Ascending aorta (tissue), 2 donors: ENCODE results near the gene MED27. TPM values are rescaled to one million over a fixed set of nuclear protein-coding genes. Genes with fewer than 3 reads are reported as not detected.

Source experiments
- DNase-seq, 2 donors: peaks; one replicate each; pipeline ENCODE4 v3.0.0-alpha.2; 2019; ENCODE audit warnings: low spot score in 2 of 2
- H3K27ac ChIP-seq, 2 donors: fragments of 200-600 bp; sonication (generic); one replicate each; pipeline ENCODE4 v1.5.1; 2016 to 2017; ENCODE audit warnings: mild to moderate bottlenecking in 1 of 2
- H3K27me3 ChIP-seq: fragments of 200-600 bp; sonication (generic); one replicate; pipeline ENCODE4 v1.5.1; 2017
- H3K36me3 ChIP-seq, 2 donors: fragments of 200-600 bp; sonication (generic); one replicate each; pipeline ENCODE4 v1.5.1; 2016
- H3K4me1 ChIP-seq, 2 donors: fragments of 200-600 bp; sonication (generic); one replicate each; pipeline ENCODE4 v1.5.1; 2016 to 2017; ENCODE audit warnings: mild to moderate bottlenecking in 1 of 2
- H3K4me3 ChIP-seq, 2 donors: fragments of 200-600 bp; sonication (generic); one replicate each; pipeline ENCODE4 v1.5.1; 2016 to 2017; ENCODE audit warnings: mild to moderate bottlenecking in 1 of 2
- H3K9me3 ChIP-seq, 2 donors: fragments of 200-600 bp; sonication (generic); one replicate each; pipeline ENCODE4 v1.5.1; 2016
- intact Hi-C: fragments of 100-400 bp; cut with DNase I; formaldehyde crosslinking; loops from one replicate; pipeline ENCODE4 v1.15.1; 2023
- total RNA-seq: library from RNA; depleted of rRNA; stranded (reverse); fragments of >200 nt; gene quantifications from one replicate; pipeline ENCODE4 v1.1.0, GENCODE V29; 2016
- TF ChIP-seq, protein P1 (sequence below), 3 experiments: fragments of 200-600 bp in 2 of 3; fragments of 450-650 bp in 1 of 3; sonication (generic) in 2 of 3; IDR thresholded peaks; one replicate each; pipeline ENCODE4 v1.5.1; 2016 to 2019; ENCODE audit warnings: antibody characterized with exemption in 3 of 3, mild to moderate bottlenecking in 1 of 3, moderate library complexity in 1 of 3

MED27 gene
- total RNA-seq, 1 donor from 2014 or later = 19.4 TPM

DNA sequence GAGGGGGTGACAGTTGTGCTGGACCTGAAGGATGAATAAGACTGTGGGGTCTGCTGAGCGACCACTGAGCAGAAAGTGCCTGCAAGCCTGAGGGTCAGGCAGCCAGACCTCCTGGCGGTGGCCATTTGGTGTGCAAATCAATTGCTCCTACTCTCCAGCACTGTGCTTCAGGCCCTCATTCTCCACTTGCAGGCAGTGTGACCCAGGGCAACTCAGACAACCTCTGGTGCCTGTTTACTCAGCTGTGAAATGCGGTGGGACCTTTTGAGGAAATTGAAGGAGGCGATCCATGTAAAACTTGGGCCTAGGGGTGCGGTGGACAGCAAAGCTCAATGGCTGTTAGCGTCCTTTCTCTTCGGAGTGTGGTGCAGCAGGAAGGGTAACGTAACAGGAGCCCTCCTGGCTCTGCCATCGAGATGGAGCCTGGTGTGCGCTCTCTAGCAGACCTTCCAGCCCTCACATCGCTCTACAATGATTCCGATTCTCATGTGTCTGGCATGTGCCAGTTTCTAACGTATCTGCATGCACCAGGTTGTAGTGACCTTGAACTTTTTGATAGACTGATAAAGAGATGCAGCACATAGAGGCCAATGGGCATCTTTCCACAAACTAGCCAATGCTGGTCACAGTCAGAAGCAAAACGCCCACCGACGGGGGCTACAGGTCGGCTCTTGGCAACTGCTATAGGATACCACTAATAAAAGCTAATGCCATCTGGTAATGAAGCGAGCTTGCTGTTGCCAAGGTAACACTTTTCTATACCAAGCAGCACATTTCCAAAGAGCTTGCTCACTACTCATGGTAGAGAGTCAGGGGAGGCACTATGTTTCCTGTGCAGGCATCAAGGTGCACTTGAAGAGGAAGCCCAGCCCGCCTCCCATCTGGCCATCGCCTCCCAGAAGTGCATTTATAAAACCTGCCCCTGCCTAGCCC, 180.1 kb downstream of the MED27 start:
- Histone ChIP-seq H3K4me3 (no peak overlapping the region), H3K36me3 (no peaks in the 10 kb centered on the region), H3K27ac (no peak overlapping the region), H3K4me1 (no peaks in the 10 kb centered on the region), H3K27me3 (no peaks in the 10 kb centered on the region), H3K9me3 (no peaks in the 10 kb centered on the region)
- intact Hi-C loops = no loop called here
- no peak for DNase-seq
- TF ChIP-seq, protein P1, sequence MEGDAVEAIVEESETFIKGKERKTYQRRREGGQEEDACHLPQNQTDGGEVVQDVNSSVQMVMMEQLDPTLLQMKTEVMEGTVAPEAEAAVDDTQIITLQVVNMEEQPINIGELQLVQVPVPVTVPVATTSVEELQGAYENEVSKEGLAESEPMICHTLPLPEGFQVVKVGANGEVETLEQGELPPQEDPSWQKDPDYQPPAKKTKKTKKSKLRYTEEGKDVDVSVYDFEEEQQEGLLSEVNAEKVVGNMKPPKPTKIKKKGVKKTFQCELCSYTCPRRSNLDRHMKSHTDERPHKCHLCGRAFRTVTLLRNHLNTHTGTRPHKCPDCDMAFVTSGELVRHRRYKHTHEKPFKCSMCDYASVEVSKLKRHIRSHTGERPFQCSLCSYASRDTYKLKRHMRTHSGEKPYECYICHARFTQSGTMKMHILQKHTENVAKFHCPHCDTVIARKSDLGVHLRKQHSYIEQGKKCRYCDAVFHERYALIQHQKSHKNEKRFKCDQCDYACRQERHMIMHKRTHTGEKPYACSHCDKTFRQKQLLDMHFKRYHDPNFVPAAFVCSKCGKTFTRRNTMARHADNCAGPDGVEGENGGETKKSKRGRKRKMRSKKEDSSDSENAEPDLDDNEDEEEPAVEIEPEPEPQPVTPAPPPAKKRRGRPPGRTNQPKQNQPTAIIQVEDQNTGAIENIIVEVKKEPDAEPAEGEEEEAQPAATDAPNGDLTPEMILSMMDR (IDR thresholded peaks at IDR 0.05) = no peak

DNA sequence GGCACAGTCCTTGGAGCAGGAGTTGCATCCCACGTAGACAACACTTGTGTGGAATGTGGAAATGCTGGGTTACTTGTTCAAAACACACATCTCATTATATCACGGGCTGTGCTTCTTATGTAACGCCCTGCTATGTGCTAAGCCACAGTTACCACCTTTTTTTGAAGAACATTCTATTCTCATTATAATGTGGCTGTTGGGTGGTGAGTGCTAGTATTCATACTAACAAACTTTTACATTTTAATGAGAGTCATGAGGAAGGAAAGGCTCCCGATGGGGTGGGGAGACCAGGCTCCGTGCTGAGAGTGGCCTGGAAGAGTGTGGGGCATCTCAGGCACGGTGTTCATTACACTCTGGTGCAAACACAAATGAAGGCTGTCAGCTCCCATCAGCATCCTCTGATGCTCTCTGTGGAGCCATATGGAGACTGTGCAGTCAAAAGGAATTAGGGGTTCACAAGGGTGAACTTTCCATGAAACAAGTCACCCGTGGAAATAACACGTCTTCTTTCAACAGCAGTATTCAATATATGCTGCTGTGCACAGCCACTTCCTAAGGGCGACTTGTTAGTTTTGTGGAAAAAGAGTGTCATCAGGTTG, 186.7 kb downstream of the MED27 start:
- intact Hi-C loops = no loop called here
- Histone ChIP-seq H3K4me3 (no peak overlapping the region), H3K9me3 (no peaks in the 10 kb centered on the region), H3K27me3 (no peaks in the 10 kb centered on the region), H3K4me1 (no peaks in the 10 kb centered on the region), H3K27ac (no peak overlapping the region), H3K36me3 (peaks cover 4 to 11% of the 10 kb centered on the region in 2 donors)
- TF ChIP-seq, protein P1 (IDR thresholded peaks at IDR 0.05) = no peak
- DNase-seq = no peak

DNA sequence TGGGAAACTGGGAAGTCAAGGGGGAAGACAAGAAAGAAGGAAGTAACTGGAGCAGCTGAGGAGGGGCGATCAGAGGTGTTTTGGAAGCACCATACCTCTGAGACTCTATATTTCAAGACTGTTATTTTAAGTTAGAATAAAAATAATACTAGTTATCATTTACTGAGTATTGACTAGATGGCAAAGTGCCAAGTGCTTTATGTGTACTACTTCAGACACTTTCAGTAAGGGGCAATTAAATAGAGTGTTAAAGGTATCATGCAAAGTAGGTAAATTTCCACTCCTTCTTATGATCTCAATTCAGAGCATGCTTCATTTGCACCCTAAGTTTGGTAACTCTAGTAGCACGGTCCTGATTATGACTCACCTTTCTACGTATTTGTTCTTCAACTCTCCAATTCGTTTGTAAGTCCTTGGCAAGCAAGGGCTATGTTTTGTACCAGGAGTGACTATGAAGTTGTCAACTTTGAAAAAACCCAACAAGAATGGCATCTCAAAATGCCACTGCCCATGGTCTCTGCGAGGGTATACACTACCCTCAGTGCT, 187.4 kb downstream of the MED27 start:
- H3K27ac ChIP-seq = no peak overlapping the region
- intact Hi-C loops = no loop called here
- no peak for DNase-seq
- no peak overlapping the region for H3K4me3 ChIP-seq
- H3K9me3 ChIP-seq = no peaks in the 10 kb centered on the region
- no peaks in the 10 kb centered on the region for H3K4me1 ChIP-seq
- H3K36me3 ChIP-seq = peaks cover 4 to 11% of the 10 kb centered on the region in 2 donors
- H3K27me3 ChIP-seq = no peaks in the 10 kb centered on the region
- TF ChIP-seq, protein P1 (IDR thresholded peaks at IDR 0.05) = no peak

DNA sequence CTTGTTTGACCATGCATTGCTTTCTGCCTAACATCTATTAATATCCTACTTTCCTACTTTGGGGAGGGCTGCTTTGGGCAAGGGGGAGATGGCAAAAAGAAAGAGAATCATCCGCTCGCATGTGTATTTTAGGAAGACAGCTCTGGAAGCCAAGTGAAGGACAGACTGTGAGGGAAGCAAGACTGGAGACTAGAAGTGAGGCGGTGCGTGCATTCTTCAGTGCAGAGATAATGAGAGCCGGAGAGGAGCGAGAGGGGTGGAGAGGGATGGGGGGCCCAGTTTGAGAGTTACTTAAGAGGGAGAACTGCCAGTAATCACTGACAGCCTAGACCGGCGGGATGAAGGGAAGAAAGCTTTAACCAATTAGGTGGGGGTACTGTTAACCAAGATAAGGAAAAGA, 188.1 kb downstream of the MED27 start:
- no peaks in the 10 kb centered on the region for H3K9me3 ChIP-seq
- no peak for DNase-seq
- peaks cover 4 to 11% of the 10 kb centered on the region in 2 donors for H3K36me3 ChIP-seq
- intact Hi-C loops = no loop called here
- H3K4me3 ChIP-seq = no peak overlapping the region
- TF ChIP-seq, protein P1 (IDR thresholded peaks at IDR 0.05) = no peak
- H3K4me1 ChIP-seq = no peaks in the 10 kb centered on the region
- H3K27ac ChIP-seq = no peak overlapping the region
- H3K27me3 ChIP-seq = no peaks in the 10 kb centered on the region

DNA sequence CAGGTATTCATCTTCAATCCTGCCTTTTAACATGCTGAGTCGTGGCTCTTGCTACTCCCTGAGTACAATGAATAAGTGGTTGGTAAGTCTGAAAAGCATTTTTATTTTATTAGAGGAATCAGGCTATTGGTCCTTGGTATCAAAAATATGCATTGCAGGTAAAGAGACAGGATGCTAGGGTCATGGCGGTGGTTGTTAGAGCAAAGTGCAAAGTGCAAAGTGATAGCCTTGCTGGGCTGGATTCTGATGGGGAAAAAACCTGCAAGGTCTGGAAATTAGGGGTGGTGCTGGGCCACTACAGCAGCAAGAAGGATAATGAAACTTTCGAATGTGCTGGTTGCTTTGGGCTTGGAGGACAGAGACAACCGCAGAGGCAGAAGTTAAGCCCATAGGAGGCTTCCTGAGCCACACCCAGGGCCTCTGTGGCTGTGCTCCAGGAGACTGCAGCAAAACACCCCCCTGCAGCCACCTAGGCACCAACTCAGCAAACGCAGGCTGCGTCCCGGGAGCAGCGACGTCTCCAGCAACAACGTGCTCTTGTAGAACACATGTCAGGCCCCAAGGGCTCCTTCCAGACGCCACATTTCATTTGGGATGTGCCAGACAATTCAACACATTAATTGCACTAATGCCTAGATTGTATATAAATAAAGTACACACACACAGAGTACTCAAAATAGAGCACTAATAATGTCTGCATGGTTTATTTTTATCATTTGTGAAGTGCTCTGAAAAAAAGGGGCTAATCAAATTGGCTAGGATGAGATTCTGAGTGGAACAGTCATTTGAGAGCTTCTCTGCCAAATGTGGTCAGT, 190.0 kb downstream of the MED27 start:
- no peak overlapping the region for H3K27ac ChIP-seq
- intact Hi-C loops = no loop called here
- no peaks in the 10 kb centered on the region for H3K9me3 ChIP-seq
- DNase-seq = no peak
- peaks cover 4 to 11% of the 10 kb centered on the region in 2 donors for H3K36me3 ChIP-seq
- no peaks in the 10 kb centered on the region for H3K4me1 ChIP-seq
- TF ChIP-seq, protein P1 (IDR thresholded peaks at IDR 0.05) = no peak
- no peaks in the 10 kb centered on the region for H3K27me3 ChIP-seq
- no peak overlapping the region for H3K4me3 ChIP-seq
